GM18505 (cell line): ENCODE data around the gene SEC63.
"Not testable (repeated sequence)": the region's sequence is repeated elsewhere in the genome, so short reads cannot be mapped to it uniquely, and the experiment has no call there.

Source experiments
- ATAC-seq: cut with Tn5 transposase; IDR thresholded peaks from one replicate; pipeline ENCODE4 v1.9.1; 2021; ENCODE audit not compliant: unreplicated experiment
- POLR2A ChIP-seq: IDR thresholded peaks from 4 replicates; pipeline ENCODE4 v1.6.1; 2011; ENCODE audit warnings: borderline replicate concordance; ENCODE audit not compliant: insufficient read depth, insufficient read length; ENCODE audit errors: extremely low read depth

Gene SEC63

DNA sequence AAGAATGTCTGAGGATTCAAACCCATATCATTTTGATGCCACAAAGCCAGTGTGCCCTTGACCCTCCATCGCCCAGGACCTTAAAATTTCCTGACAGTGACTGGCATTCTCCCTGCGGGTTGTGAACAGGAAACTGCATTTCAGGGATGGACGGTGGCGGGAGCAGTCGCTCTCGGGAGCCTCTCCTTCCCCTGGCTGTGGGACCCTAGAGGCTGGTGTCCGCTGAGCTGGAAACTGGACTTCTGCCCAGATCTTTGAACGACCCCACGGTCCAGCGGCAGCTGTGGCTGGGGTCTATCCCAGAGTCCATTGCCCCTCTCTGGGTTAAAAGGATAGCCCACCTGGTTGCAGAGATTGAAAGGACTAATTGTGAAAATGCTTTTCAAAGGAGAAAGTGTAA lies 1.4 kb upstream of the SEC63 start:
- no peak for ATAC-seq
- TF ChIP-seq POLR2A, result no peak

DNA sequence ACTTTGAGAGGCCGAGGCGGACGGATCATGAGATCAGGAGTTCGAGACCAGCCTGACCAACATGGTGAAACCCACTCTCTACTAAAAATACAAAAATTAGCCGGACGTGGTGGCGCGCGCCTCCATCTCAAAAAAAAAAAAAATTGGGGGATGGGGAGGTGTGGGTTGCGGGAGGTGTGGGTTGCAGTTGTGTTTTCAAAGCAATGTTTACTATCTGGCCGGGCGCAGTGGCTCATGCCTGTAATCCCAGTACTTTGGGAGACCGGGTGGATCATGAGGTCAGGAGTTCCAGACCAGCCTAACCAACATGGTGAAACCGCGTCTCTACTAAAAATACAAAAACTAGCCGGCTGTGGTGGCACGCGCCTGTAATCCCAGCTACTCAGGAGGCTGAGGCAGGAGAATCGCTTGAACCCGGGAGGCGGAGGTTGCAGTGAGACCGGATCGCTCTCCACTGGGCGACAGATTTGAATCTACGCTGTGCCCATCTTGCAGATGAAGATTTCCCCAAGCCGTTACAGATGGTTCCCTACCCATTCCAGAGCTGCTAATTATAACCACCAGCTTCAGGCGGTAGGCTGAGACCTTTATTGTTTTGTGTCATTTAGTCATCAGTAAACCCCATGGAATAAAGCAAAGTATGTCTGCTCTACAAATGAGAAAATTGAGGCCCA lies 818 bp upstream of the SEC63 start:
- not testable (repeated sequence) for ATAC-seq

DNA sequence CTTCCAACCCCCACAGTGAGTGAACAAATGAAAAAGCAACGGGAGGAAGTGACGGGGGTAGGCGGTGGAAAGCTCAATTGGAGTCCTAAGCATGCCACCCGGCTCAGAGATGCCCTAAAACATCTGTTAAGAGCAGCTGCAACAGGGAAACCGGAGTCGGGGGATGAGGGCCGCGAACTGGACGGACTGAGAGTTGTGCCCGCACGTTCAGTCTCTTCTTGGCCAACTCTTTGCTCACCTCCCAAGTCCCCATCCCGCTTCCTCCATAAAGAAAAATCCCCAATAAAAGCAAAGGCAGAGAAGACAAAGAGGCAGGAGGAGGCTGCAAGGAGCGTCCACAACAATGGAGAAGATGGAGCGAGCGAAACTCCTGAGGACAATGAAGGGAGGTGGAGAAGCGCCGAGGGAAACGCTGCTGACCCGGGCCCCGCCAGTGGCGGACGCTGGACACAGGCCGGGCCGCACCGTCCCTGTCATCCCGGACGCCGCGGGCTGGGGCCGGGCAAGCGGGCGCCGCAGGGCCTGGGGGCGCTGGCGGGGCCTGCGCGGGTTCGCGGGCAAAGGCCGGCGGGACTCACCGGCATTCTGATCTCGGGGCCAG lies 600 bp downstream of the SEC63 start:
- TF ChIP-seq POLR2A, result peak; percentile 42
- ATAC-seq, result peak; percentile 40

DNA sequence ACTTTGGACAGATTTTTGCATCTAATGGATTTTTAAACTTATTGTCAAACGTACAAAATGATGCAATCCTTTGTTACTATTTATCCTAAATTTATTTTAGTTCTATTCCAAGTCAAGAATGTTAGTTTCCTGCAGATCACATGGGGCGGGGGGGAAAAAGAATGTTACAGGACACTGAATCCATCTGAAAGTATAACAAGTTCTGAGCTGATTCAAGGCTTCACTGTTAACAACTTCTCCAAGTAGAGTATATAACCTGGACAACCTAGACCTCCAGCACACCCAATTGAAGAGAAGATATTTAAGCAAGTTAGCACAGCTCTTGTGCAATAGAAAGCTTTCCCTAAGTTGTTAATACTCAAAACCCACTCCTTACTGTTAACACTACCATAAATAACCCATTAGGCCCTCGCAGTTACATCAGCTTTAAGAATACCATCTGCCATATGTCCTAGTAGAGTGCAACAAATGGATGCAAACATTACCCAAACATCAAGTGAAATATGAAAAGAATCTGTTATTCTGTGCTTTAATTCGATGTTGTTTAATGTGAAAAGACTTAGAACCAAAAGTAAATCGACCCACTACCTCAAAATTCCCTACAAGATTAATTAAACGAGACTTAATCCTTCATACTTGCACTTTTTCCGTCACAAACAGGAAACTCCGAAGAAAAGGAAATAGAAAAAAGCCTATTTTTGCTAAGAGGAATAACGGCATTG lies 1.3 kb downstream of the SEC63 start:
- no peak for TF ChIP-seq POLR2A
- no peak for ATAC-seq

DNA sequence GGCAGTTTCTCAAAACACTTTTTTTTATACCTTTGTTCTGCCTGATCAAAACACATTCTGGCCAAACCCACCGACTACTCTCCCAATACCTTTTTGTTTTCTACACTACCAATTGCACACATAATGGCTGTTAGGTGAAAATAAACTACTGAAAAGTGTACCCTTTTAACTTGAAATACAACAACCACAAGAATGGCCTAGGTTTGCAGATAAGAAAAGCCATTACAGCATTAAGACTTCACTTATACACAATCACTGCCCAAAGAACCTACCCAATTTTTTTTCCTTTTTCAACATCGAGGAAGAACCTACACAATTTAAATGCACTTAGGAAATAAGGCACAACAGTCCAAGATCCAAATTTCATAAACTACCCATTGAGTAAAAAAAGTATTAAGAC lies 1.8 kb downstream of the SEC63 start:
- no peak for ATAC-seq
- TF ChIP-seq POLR2A, result no peak

DNA sequence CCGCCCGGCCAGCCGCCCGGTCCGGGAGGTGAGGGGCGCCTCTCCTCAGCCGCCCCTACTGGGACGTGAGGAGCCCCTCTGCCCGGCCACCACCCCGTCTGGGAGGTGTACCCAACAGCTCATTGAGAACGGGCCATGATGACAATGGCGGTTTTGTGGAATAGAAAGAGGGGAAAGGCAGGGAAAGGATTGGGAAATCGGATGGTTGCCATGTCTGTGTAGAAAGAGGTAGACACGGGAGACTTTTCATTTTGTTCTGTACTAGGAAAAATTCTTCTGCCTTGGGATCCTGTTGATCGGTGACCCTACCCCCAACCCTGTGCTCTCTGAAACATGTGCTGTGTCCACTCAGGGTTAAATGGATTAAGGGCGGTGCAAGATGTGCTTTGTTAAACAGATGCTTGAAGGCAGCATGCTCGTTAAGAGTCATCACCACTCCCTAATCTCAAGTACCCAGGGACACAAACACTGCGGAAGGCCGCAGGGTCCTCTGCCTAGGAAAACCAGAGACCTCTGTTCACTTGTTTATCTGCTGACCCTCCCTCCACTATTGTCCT lies 4.1 kb downstream of the SEC63 start:
- ATAC-seq, result not testable (repeated sequence)

DNA sequence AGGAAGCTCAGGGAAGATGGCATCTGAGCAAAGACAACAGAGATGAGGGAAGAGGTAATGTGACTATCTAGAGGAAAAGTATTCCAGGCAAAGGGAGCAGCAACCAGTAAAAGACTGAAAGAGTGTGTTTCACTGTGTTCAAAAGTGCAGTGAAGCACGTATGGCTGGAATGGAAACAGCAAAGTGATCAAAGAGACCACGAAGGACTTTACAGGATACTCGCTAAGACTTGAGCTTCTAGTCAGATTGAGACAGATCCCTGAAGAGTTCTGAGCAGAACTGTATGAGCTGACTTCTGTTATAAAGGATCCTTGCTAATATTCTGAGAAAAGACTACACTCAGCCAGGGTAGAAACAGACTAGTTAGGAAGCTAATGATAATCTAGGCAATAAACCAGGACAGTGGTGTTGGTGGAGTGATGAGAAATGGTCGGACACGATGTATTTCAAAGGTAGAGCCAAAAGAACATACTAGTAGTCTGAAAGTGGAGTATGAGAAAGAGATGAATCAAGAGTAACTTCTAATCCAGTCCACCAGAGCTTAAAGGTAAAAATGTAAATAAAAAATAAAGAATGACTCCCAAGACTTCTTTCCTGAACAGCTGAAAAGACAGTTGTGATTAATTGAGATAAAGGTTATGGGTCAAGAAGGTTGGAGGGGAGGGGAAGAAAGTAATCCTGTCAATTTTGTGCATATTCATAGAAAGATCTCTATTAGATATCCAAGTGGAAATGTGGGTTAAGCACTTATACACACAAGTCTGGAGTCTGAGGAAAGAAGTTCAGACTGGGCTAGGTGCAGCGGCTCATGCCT lies 14.2 kb downstream of the SEC63 start:
- ATAC-seq, result no peak

DNA sequence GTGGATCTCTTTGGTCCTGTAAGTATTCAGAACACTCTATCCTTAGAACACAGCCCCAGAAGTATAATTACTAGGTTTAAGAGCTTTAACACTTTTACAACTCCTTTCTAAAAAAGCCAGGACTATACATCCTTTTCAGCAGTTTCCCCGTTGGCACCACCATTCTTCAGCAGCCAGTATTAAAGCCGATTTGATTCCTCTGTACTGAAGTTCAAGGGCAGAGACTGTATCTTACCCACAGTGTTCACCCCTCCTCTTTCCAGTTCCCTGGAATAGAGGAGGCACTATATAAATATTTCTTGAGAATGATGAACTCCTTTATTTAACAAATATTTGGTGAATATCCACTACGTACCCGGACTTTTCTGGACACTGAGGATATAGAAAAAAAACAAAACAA lies 15.9 kb downstream of the SEC63 start:
- no peak for ATAC-seq
- TF ChIP-seq POLR2A, result no peak

More for the DNA sequence above, 14.2 kb downstream of the SEC63 start:
- TF ChIP-seq POLR2A, result no peak

DNA sequence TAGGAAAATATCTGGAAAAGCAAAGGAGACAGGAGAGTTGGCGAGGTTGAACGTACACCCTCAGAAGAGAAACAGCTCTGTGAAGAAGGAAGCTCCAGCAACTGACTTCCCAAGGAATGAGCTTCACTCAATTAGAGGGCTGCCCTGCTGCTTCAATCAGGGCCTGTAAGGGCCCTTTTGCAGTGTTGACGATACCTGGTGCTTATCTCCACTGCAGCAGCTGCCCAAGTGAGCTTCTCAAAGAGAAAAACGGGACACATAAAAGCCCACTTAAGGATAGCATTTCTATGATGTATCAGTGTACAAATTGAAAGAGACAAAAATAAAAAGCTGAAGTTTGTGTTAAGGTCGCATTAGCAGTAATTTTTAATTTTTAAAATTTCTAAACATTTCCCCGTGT lies 16.4 kb downstream of the SEC63 start:
- no peak for ATAC-seq
- no peak for TF ChIP-seq POLR2A

DNA sequence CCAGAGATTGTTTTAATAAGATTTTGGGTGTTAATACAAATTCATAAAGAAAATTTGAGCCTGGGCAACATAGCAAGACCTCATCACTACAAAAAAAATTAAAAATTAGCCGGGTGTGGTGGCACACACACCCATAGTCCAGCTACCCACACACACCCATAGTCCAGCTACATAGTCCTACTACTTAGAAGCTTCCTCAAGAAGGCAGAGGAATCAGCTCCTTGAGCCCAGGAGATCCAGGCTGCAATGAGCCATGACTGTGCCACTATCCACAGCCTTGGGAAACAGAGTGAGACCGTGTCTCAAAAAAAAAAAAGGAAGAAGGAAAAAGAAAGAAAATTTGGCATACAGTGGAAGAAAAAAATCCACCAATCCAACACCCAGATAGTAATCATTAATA lies 16.8 kb downstream of the SEC63 start:
- ATAC-seq, result no peak
- no peak for TF ChIP-seq POLR2A

DNA sequence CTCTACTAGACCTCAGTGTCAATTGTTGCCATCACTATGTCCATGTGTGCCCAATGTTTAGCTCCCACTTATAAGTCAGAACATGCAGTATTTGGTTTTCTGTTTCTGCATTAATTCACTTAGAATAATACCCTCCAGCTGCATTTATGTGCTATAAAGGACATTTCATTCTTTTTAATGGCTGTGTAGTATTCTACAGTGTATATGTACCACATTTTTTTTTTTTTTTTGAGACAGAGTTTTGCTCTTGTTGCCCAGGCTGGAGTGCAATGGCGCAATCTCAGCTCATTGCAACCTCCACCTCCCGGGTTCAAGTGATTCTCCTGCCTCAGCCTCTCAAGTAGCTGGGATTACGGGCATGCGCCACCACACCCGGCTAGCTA lies 21.1 kb downstream of the SEC63 start:
- not testable (repeated sequence) for ATAC-seq

DNA sequence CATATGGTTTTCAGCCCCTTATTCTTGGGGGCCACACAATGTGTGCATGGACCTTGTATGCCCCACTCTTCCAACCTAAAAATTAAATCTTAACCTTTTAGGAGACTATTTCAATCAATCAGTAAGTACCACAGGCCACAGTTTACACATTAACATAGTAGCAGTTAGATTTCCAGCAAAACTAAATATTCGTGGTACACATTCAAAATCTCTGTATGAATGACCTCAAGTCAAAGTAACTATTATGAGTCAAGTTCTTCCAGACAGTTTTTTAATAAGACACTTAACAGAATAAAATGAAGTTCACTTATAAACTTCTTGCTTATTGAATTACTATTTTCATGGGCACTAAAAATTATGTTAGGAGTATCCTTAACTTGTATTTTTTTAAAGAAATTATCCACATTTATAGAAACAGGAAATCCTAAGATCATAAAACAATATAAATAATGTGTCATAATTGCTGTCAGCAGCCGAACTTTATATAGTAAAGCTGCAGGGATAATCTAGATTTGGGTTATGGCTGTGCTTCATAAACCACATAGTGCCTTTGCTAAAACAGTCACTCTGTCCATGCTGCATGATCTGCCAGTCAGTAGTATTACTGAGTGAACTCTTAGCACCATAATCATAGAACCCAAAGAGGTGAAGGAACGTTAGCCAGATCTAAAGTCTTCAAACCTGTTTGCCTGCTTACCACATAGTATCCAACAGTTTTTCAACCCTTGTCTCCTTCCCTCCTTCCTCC lies 21.7 kb downstream of the SEC63 start:
- ATAC-seq, result no peak
- TF ChIP-seq POLR2A, result no peak

DNA sequence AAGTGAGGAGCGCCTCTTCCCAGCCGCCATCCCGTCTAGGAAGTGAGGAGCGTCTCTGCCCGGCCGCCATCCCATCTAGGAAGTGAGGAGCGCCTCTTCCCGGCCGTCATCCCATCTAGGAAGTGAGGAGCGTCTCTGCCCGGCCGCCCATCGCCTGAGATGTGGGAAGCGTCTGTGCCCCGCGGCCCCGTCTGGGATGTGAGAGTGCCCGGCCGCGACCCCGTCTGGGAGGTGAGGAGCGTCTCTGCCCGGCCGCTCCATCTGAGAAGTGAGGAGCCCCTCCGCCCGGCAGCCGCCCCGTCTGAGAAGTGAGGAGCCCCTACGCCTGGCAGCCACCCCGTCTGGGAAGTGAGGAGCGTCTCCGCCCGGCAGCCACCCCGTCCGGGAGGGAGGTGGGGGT lies 23.8 kb downstream of the SEC63 start:
- ATAC-seq, result not testable (repeated sequence)
